Stimulated activated CD8-positive, alpha-beta memory T cell treated with anti-CD3 and anti-CD28 coated beads, Interleukin-12 subunit alpha, Interleukin-12 subunit beta, amount 100 ng/mL, for 1 hour (primary cell): ENCODE results near the gene LGALS14.

ENCODE experiments used
- DNase-seq: peaks from one replicate; pipeline ENCODE4 v3.0.0-alpha.2; 2020; ENCODE audit warnings: low read depth

The LGALS14 gene

DNA sequence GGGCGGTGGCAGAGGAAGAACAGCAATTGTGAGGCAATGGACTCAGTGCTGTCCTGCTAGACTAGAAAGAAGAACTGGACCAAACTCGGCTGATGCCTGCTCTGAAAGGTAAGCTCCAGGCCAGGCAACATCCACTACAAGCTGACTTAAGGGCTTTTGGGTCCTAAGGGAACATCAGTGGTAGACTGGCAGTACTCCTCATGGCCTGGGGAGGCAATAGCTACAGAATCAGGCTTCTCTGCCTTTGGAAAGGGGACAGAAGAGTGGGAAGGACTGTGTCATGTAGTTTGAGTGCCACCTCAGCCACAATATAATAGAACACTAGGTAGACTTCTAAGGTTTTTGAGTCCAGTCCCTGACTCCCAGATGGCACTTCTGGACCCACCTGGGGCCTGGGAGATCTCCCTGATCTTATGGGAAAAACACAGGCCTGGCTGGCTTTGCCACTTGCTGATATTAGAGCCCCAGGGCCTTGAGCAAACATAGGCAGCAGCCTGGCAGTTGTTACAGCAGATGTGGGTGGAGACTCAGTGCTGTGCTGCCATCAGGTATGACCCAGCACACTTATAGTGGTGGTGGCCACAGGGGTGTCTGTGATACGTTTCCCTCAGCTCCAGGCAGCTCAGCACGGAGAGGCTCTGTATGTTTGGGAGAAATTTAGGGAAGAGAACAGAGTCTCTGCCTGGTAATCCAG is 42.7 kb downstream of the LGALS14 start:
- DNase-seq: no peak

DNA sequence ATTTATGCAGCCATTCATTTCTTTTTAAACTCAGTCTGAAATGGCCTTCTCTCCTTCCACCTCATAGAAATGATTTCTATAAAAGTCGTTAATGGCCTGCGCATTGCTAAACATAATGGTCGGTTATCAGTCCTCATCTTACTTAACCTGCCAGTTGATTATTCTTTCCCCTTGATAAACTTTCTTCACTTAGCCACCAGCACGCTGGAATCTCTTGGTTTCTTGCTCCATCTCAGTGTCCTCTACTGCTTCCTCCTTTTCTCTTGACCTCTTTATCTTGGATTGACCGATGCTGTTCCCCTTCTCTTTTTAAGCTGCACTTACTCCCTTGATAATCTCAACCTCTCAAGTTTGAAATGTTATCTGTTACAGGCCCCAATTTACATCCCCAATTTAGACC is 45.7 kb downstream of the LGALS14 start:
- DNase-seq: no peak

DNA sequence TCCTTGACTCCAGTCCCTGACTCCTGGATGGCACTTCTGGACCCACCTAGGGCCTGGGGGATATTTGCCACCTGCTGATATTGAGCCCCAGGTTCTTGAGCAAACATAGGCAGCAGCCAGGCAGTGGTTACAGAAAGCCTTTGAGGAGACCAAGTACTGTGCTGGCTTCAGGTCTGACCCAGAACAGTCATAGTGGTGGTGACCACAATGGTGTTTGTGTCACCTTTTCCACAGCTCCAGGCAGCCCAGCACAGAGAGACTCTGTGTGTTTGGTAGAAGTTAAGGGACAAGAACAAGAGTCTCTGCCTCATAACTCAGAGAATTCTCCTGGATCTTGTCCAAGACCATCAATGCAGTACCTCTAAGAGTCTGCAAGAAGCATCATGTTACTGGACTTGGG is 48.1 kb downstream of the LGALS14 start:
- DNase-seq: no peak

DNA sequence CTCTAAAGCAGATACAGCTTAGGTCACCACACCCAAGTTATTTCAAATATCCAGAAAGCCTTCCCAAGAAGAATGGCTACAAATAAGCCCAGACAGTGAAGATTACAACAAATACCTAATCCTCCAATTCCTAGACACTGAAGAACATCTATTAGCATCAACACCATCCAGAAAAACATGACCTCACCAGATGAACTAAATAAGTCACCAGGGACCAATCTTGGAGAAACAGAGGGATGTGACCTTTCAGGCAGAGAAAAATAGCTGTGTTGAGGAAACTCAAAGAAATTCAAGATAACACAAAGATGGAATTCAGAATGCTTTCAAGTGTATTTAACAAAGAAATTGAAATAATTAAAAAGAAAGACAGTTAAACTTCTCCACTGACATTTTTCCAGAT is 48.5 kb downstream of the LGALS14 start:
- no peak for DNase-seq

DNA sequence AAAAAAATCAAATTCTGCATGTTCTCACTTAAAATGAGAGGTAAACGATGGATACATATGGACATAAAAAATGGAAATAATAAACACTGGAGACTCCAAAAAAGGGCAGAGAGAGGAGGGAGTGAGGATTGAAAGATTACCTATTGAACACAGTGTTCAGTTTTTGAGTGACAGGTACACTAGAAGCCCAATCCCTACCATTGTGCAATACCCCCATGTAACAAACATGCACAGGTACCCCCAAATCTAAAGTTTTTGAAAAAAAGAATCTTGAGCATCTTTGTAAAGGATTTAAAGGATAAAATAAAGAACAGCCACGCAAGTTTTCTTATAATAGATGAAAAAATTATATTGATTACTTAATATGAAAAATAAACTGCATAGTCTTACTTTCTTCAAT is 50.3 kb downstream of the LGALS14 start:
- no peak for DNase-seq

DNA sequence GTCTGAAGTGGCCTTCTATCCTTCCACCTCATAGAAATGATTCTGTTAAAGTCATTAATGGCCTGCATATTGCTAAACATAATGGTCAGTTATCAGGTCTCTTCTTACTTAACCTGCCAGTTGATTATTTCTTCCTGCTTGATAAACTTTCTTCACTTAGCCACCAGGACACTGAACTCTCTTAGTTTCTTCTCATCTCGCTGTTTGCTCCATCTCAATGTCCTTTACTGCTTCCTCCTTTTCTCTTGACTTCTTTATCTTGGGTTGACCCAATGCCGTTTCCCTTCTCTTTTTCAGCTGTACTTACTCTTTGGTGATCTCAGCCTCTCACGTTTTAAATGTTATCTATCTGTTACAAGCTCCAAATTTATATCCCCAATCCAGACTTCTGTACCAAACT is 50.7 kb downstream of the LGALS14 start:
- DNase-seq: no peak
